HG02970 (cell line): ENCODE results near the gene SMAD6.

ENCODE experiments used
- ATAC-seq: cut with Tn5 transposase; IDR thresholded peaks from one replicate; pipeline ENCODE4 v1.9.1; 2021; ENCODE audit warnings: mild to moderate bottlenecking, moderate library complexity, moderate number of reproducible peaks; ENCODE audit not compliant: unreplicated experiment, low FRiP score

The SMAD6 gene

GRCh38 chr15:66768987-66769386, 67.0 kb downstream of the SMAD6 start:
- no peak for ATAC-seq

GRCh38 chr15:66770518-66771350, 68.7 kb downstream of the SMAD6 start:
- ATAC-seq = no peak

- ATAC-seq = no peak
Observed at GRCh38 chr15:66771351-66771650, 69.3 kb downstream of the SMAD6 start.

- ATAC-seq = no peak
Observed at GRCh38 chr15:66772604-66773128, 70.6 kb downstream of the SMAD6 start.

- no peak for ATAC-seq
Observed at GRCh38 chr15:66773129-66773873, 71.3 kb downstream of the SMAD6 start.

- ATAC-seq = no peak
Observed at GRCh38 chr15:66774001-66774814, 72.2 kb downstream of the SMAD6 start.

GRCh38 chr15:66775127-66776105, 73.4 kb downstream of the SMAD6 start:
- no peak for ATAC-seq

- no peak for ATAC-seq
Observed at GRCh38 chr15:66777054-66777453, 75.0 kb downstream of the SMAD6 start.

- no peak for ATAC-seq
Observed at GRCh38 chr15:66777596-66778313, 75.7 kb downstream of the SMAD6 start.

GRCh38 chr15:66778314-66778665, 76.3 kb downstream of the SMAD6 start:
- ATAC-seq = no peak

GRCh38 chr15:66778716-66779115, 76.7 kb downstream of the SMAD6 start:
- no peak for ATAC-seq

GRCh38 chr15:66779331-66780009, 77.4 kb downstream of the SMAD6 start:
- no peak for ATAC-seq

GRCh38 chr15:66780172-66780972, 78.3 kb downstream of the SMAD6 start:
- ATAC-seq = no peak

GRCh38 chr15:66780973-66781718, 79.1 kb downstream of the SMAD6 start:
- no peak for ATAC-seq

- ATAC-seq = no peak
Observed at GRCh38 chr15:66782785-66783184, 80.7 kb downstream of the SMAD6 start.

GRCh38 chr15:66783314-66783713, 81.3 kb downstream of the SMAD6 start:
- no peak for ATAC-seq

- no peak for ATAC-seq
Observed at GRCh38 chr15:66783725-66784124, 81.7 kb downstream of the SMAD6 start.
